Right renal cortex interstitium (tissue), 3 donors: ENCODE measurements around the gene TIMP2. TPM values are rescaled to one million over a fixed set of nuclear protein-coding genes. Genes with fewer than 3 reads are reported as not detected.
"Not testable (repeated sequence)": the region's sequence is repeated elsewhere in the genome, so short reads cannot be mapped to it uniquely, and the experiment has no call there.

Source experiments
- DNase-seq, 3 donors: peaks; one replicate each; pipeline ENCODE4 v3.0.0-alpha.2; 2013; ENCODE audit warnings: low read depth in 3 of 3, low spot score in 2 of 3
- polyA plus RNA-seq, 3 donors: library from polyadenylated mRNA; unstranded; fragments of 120-200 nt; gene quantifications; one replicate each; pipeline ENCODE4 v1.2.1, GENCODE V29; 2013; ENCODE audit not compliant: insufficient read length in 3 of 3

The TIMP2 gene
- polyA plus RNA-seq, 3 donors = 143 to 162 (median 143) TPM

DNA sequence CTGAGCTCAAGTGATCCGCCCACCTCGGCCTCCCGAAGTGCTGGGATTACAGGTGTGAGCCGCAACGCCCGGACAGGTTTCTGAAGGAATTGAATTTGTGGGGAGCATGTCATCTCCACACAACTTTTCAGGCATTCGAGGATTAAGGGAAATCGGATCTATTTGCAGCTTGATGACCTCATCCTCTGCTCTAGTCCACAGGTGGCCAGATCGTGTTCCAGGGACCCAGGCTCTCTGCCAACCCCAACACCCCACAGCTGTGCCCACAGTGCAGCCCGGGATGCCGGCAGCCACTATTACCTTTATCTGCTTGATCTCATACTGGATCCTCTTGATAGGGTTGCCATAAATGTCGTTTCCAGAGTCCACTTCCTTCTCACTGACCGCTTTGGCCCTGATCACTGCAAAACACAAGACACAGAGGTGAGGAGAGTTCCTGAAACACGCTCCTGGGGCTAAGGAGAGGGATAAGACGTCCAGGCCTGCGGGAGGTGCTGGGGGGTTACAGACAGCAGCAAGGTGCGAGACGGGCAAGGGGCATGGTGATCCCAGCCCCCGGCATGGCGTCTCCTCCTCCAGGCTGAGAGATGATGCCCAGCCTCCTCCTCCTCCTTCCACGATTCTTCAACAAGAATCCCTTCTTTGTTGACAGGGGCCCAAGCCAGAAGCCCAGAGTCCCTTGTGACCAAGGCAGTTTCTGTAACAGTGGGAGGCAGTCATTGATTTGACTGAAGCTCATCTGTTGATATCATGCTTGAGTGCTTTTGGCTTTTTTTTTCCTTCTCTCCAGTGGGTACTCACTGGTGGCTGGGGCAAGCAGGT is 51.5 kb downstream of the TIMP2 start:
- DNase-seq = no peak

DNA sequence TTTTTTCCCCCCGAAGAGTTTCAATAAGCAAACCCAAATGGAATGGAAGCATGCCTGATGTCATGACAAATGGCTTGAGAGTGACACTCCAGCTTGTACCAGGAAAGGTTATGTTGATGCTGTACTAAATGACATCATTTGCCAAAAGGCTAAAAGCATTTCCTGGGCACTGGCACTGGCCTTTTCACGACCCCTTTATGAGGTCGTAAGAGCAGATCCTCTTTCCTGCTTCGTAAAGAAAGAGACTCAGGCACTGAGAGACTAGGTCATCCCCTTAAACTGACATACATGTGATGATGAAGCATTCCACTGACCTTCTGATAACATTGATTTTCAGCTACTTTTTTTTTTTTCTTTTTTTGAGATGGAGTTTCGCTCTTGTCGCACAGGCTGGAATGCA is 52.7 kb downstream of the TIMP2 start:
- DNase-seq = no peak

DNA sequence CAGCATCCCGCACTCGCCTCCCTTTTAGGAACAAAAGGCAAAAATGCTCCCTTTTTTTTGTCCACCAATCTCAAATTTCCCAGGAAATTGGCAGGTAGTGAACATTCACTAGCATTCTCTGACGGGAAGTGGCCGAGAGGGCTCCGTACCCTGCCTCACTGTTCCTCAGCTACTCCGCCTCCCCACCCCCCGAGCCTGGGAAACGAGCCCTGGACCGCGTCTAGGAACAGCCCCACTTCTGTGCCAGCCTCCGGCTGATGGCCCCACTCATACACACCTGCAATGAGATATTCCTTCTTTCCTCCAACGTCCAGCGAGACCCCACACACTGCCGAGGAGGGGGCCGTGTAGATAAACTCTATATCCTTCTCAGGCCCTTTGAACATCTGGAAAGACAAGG is 54.6 kb downstream of the TIMP2 start:
- no peak for DNase-seq

DNA sequence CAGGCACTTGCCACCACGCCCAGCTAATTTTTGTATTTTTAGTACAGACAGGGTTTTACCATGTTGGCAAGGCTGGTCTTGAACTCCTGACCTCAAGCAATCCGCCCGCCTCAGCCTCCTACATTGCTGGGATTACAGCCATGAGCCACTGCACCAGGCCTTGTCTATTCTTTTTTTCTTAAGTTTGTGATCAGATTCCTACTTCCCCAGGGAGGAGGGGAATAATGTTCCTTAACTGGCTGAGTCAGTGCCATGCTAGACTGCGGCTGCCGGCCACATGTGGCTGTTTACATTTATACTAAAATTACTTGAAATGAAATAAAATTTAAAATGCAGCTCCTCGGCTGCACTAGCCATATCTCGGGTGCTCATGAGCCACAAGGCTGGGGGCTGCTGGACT is 56.8 kb downstream of the TIMP2 start:
- no peak for DNase-seq

DNA sequence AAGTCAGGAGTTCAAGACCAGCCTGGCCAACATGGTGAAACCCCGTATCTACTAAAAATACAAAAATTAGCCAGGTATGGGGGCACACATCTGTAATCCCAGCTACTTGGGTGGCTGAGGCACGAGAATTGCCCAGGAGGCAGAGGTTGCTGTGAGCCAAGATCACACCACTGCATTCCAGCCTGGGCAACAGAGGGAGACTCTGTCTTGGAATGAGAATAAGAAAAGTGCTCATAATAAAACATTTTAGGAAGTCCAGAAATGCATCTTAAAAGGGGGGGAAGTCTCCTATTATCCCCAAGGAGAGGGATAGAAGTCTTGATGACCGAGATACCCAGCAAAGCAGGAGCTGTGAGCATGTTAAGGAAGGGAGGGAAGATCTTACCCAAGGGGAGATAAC is 58.1 kb downstream of the TIMP2 start:
- DNase-seq = not testable (repeated sequence)

DNA sequence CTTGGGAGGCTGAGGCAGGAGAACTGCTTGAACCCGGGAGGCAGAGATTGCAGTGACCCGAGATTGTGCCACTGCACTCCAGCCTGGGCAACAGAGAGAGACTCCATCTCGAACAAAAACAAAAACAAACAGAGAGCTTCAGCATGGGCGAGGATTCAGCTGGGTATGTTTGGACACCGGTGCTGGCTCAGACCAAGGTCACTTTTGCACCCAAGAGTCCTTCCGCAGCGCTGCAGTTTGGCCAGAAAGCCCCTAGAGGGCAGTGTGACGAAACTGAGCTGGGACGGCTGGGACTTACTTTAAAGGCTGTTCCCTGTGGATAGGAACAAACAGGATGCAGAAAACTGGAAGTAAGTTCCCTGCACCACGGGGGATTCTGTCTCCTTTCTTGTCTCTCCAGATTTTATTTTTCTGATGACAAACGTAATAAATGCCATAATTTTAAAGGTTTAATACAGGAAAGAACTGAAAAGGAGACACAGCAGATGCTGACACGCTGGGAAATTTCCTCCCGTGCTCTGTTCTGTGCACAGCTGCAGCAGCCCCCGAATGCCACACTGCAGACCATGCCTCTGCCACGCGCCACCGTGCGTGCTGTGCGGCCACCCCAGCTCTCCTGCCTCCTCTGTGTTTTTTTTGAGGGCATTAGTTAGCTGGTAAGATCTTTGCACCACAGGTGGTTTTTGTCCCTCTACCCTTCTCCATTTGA is 59.4 kb downstream of the TIMP2 start:
- peak in 2 of 3 donors; percentile 58 to 74 for DNase-seq

DNA sequence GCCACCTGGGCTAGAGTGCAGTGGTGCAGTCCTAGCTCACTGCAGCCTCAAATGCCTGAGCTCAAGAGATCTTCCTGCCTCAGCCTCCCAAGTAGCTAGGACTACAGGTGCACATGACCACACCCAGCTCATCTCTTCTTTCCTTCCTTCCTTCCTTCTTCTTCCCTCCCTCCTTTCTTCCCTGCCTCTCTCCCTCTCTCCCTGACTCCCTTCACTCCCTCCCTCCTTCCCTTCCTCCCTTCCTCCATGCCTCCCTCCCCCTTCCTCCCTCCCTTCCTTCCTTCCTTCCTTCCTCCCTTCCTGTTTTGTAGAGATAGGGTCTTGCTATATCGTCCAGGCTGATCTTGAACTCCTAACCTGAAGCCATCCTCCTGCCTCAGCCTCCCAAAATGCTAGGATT is 61.1 kb downstream of the TIMP2 start:
- no peak for DNase-seq

DNA sequence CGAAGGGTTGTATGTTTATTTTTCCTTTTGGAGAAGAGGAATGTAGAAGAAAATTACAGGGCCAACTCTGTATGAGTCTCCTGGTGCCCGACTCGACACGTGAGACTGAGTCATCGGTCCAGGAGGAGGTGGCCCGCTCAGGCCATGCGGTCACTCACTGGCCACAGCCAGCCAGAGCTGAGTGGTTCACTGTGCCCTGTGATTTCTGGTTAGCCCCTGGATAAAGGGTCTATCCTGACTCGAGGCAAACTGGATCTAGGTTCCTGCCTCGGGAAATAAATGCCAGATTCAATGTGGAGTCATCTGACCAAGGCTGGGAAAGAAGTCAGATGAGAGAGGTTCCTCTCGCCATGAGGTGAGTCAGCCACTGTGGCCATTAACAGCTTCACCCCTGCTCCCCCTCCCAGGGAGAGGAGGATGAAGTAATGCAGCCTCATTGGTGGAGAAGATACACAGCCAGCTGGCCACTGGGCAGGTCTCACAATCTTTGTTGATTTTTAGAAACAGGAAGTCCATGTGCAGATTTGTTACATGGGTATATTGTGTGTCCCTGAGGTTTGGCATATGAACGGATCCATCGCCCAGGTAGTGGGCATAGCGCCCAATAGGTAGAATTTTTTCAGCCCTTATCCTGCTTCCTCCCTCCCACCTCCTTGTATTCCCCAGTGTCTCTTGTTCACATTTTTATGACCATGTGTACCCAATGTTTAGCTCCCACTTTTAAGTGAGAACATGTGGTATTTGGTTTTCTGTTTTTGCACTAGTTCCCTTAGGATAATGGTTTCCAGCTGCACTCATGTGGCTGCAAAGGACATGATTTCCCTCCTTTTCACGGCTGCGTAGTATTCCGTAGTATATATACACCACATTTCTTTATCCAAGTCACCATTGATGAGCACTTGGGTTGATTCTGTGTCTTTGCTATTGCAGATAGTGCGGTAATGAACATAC is 62.8 kb downstream of the TIMP2 start:
- DNase-seq = no peak

DNA sequence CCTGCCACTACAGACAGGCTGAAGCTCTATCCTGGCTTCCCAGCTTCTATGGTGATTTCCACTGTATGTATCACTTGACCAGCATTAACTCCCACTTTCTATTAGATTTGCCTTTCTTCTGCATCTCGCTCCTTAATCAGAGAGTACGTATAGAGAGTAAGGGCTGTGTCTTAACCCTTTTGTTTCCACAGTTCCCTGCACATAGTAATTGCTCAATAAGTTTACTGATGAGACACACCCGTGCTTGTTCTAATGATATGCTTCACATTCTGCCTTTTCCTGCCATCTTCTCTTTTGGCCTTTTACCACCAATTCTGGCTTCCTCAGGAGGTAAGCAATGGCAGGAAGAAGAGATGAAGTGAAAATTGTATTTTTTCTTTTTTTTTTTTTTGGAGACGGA is 64.0 kb downstream of the TIMP2 start:
- DNase-seq = no peak

DNA sequence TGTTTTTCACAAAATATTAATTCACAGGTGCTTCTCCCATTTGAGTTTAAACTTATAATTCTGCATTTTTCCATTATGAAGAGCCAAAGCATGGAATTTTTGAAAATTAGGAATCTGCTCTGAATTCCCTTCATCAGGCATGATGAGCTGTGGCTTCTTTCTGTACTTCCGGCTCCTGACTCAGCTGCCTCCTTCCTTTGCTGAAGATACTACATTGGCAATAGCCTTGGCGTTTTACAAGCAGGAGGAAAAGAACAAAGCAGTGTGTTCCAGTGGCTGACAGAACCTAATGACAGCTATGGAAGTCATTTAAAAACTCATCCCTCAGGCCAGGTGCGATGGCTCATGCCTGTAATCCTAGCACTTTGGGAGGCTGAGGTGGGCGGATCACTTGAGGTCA is 66.1 kb downstream of the TIMP2 start:
- DNase-seq = no peak

DNA sequence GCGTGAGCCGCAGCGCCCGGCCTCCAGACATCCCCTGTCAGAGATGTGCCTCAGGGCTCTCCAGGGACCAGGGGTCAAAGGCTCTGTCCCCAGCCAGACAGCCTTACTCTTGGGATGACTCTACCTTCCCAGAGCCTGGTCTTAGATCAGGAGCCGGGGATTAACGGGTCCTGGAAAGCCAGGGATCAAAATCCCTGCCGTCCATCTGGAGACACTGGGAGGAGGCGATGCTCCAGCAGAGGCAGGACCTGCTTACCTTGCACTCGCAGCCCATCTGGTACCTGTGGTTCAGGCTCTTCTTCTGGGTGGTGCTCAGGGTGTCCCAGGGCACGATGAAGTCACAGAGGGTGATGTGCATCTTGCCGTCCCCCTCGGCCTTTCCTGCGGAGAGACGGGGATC is 67.9 kb downstream of the TIMP2 start:
- DNase-seq = no peak

DNA sequence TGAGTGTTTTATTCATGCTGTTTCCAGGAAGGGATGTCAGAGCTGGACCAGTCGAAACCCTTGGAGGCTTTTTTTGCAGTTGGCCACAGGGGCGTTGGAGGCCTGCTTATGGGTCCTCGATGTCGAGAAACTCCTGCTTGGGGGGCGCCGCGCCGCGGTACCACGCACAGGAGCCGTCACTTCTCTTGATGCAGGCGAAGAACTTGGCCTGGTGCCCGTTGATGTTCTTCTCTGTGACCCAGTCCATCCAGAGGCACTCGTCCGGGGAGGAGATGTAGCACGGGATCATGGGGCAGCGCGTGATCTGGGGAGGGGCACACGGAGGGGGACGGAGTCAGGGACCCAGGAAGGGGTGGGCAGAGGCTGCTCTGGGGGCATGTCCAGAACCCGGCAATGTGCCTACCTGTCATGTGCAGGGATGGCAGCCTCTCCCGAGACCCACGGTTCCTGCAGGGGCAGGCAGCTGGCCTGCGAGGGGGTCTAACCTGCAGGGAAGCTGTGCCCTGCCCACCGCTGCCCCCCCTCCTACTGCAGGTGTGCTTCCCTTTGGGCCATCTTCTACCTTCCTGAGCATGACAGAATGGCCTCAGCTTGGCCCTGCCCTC is 69.5 kb downstream of the TIMP2 start:
- DNase-seq = no peak

DNA sequence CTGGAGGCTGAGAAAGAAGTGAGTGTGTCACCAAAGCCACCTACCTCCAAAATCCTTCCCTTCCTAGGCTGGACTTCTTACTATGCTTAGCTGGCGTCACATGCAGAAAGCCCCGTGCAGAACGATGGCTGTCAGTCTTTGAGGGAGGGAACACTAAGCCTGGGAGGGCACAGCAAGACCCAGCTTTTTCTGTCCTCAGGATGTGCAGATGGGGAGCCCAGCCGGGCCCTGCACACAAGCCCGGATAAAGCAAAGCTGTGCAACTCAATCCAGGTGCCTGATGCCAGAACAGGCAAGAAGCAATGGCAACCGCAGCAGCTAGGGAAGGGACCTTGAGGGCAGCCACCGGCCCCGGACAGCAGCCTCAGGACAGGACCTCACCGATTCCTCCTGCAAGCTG is 70.7 kb downstream of the TIMP2 start:
- DNase-seq = no peak

DNA sequence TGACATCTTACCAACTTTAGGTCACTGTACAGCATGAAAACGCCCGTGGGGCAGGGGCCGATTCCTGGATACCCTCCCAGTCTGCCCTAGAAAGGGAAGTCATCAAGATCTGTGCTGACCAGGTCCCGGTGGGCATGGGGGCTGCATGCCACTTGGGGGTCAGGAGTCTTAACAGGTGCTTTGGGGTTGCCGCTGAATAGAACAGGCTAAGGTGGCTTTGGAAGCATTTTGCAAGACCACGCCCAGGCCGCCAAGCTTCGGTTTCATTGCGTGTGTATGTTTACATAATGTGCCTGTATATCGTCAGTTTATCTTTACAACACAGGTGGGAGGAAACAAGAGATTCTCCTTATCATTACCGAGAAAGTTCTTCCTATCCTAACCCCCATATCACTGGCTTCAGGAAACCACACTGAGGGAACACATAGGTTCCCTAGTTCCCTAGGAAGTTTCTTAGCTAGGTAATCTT is 71.2 kb downstream of the TIMP2 start:
- no peak for DNase-seq

DNA sequence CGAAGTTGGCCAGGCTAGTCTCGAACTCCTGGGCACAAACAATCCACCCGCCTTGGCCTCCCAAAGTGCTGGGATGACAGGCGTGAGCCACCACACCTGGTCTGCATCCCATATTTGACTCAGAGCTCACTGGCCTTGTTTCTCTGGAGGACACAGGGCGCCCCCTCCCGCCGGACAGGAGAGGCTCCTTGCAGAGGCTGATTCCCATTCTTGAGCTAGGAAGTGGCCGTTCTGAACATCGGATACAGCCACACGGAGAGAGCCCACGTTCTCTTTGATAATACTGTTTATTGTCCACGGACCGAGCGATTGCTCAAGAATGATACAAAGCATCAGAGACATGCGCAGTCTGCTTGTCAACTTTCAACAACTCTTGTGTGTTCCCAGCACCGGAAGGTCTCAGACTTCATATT is 72.5 kb downstream of the TIMP2 start:
- no peak for DNase-seq

DNA sequence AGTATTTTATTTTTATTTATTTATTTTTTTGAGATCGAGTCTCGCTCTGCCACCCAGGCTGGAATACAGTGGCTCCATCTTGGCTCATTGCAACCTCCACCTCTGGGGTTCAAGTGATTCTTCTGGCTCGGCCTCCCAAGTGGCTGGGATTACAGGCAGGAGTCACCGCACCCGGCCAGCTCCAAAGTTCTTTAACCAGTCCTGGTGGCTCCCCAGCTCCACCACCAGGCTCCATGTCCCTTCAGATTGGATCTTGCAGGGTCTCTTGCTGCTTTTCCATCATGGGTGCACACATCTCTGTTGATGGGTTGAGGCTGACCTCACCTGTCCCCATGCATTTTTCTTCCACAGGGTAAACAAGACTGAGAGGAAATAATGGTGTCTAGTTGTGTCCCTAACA is 76.2 kb downstream of the TIMP2 start:
- no peak for DNase-seq

DNA sequence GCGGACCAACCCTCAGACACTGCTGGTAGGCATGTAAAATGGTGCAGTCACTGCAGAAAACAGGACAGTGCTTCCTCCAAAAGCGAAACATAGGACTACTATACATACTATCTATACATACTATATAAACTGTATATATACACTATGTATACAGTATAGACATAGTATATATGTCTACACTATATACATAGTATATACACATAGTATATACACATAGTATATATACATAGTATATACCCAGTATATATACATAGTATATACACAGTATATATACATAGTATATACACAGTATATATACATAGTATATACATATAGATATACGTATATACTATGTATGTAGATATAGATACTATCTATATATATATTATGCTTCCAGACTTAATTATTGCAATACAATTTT is 78.1 kb downstream of the TIMP2 start:
- no peak for DNase-seq

DNA sequence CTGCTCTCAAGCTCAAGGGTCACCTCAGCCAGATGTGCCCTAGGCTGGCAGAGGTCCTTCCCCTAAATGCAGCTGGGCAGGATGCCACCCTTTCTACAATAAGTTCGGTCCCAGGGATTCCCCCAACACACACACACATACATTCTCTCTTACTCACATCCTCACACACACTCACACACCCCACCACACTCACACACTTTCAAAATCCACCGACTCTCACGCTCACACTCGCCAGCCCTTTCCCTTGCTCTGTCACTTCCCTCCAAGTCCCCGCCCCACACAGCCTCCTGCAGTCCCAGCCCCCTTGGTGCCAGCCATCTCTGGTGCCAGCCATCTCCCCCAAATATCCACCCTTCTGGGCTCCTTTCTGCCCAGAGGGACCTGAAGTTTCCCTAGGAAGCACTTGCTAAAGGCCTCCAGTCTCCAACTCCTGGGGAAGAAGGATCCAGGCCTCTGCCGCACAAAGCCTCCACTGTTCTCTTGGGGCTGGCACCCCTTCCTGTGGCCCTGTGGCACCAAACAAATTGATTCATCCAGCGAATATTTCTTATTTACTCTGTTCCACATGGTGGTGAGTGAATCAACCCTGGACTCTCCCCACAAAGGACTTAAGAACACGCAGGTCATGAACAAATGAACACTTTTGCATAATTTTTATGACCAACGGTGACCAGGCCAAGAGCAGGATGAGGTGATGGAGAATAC is 80.7 kb downstream of the TIMP2 start:
- DNase-seq = no peak

DNA sequence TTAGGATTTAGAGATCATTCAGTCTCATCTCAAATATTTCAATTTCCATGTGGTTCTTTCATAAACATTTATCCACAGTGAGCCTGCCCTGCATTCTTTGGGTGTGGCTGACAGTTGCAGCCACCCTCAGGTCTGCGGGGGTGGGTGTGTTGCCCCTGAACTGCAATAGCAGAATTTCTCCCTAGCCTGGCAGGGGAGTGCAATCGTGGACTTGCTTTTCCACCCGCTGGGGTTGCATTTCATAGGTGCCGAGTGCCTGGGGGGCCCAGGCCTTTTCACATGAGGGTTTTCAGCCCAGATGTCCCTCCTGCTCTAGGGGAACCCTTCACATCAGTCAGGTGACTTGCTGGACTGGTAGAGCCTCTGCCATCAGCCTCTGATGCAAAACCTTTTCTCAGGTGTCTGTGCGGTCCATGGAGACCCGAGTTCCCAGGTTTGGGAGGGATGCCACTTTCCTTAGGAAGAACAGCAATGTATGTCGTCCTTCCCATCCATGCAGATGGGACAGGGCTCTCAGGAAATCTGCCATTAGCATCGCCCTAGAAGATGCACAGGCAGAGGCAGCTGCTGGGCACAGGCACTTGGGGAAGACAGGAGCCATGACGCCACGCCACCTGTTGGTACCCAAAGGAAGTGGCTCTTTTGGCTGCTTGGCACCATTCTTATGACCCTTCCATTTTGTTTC is 82.2 kb downstream of the TIMP2 start:
- no peak for DNase-seq
